ENCODE measurements around the gene ADAR. TPM values are rescaled to one million over a fixed set of nuclear protein-coding genes. Genes with fewer than 3 reads are reported as not detected.

Gene ADAR
- total RNA-seq, 1 experiment from 2014 or later = 221 TPM

GRCh38 chr1:154624746-154625643, 17.0 kb upstream of the ADAR start (continued):
- TF ChIP-seq, protein P1, sequence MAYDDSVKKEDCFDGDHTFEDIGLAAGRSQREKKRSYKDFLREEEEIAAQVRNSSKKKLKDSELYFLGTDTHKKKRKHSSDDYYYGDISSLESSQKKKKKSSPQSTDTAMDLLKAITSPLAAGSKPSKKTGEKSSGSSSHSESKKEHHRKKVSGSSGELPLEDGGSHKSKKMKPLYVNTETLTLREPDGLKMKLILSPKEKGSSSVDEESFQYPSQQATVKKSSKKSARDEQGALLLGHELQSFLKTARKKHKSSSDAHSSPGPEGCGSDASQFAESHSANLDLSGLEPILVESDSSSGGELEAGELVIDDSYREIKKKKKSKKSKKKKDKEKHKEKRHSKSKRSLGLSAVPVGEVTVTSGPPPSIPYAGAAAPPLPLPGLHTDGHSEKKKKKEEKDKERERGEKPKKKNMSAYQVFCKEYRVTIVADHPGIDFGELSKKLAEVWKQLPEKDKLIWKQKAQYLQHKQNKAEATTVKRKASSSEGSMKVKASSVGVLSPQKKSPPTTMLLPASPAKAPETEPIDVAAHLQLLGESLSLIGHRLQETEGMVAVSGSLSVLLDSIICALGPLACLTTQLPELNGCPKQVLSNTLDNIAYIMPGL (CRISPR knock-in tag; IDR thresholded peaks at IDR 0.05) = no peak
- TF ChIP-seq IRF1 (CRISPR knock-in tag; IDR thresholded peaks at IDR 0.05) = no peak
- TF ChIP-seq JAZF1 (CRISPR knock-in tag; IDR thresholded peaks at IDR 0.05) = no peak
- TF ChIP-seq PREB (CRISPR knock-in tag; IDR thresholded peaks at IDR 0.05; ENCODE audit: borderline replicate concordance) = no peak
- no peak for TF ChIP-seq ZNF281 (CRISPR knock-in tag; IDR thresholded peaks at IDR 0.05)
- TF ChIP-seq, protein P2, sequence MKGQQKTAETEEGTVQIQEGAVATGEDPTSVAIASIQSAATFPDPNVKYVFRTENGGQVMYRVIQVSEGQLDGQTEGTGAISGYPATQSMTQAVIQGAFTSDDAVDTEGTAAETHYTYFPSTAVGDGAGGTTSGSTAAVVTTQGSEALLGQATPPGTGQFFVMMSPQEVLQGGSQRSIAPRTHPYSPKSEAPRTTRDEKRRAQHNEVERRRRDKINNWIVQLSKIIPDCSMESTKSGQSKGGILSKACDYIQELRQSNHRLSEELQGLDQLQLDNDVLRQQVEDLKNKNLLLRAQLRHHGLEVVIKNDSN (CRISPR knock-in tag; IDR thresholded peaks at IDR 0.05) = no peak
- TF ChIP-seq ZNF396 (CRISPR knock-in tag; IDR thresholded peaks at IDR 0.05; ENCODE audit: borderline replicate concordance) = no peak
- TF ChIP-seq ESRRA (CRISPR knock-in tag; IDR thresholded peaks at IDR 0.05; ENCODE audit: borderline replicate concordance) = no peak

- Mint-ChIP-seq H3K9me3 (no peaks in the 10 kb centered on the region), H3K27ac (peak overlapping the region; percentile 61; the same call in 1 of the 2 replicates), H3K36me3 (peaks cover 7% of the 10 kb centered on the region; the same call in 1 of the 2 replicates), H3K4me1 (peaks cover 21% of the 10 kb centered on the region), H3K4me3 (no peak overlapping the region), H3K27me3 (ENCODE audit: low read depth) (no peaks in the 10 kb centered on the region)
- ChIA-PET POLR2A (no interaction called here), CTCF (interaction anchor here (1.2 kb wide), 1 partner anchor 118 kb away, joined by 3 read pairs; no protein-coding TSS in a partner anchor)
- no peak for DNase-seq (ENCODE audit: low spot score)
- no peak for ATAC-seq
- TF ChIP-seq FOXJ3 (CRISPR knock-in tag; IDR thresholded peaks at IDR 0.05; ENCODE audit: borderline replicate concordance) (no peak), TEAD4 (CRISPR knock-in tag; IDR thresholded peaks at IDR 0.05) (no peak), ZNF671 (CRISPR knock-in tag; IDR thresholded peaks at IDR 0.05) (no peak), TEAD1 (CRISPR knock-in tag; IDR thresholded peaks at IDR 0.05) (no peak), KAT7 (CRISPR knock-in tag; IDR thresholded peaks at IDR 0.05; ENCODE audit: borderline replicate concordance) (no peak), NR3C1 (CRISPR knock-in tag; conservative IDR thresholded peaks at IDR 0.05; ENCODE audit: low read depth) (no peak), FOXK1 (CRISPR knock-in tag; IDR thresholded peaks at IDR 0.05) (no peak), ZNF232 (CRISPR knock-in tag; IDR thresholded peaks at IDR 0.05) (no peak), ZNF138 (CRISPR knock-in tag; conservative IDR thresholded peaks at IDR 0.05) (no peak), E2F1 (CRISPR knock-in tag; IDR thresholded peaks at IDR 0.05) (no peak), OVOL2 (CRISPR knock-in tag; IDR thresholded peaks at IDR 0.05; ENCODE audit: borderline replicate concordance) (no peak), CBFB (CRISPR knock-in tag; IDR thresholded peaks at IDR 0.05; ENCODE audit: low read depth) (no peak)
- TF ChIP-seq, protein P3, sequence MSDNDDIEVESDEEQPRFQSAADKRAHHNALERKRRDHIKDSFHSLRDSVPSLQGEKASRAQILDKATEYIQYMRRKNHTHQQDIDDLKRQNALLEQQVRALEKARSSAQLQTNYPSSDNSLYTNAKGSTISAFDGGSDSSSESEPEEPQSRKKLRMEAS (CRISPR knock-in tag; IDR thresholded peaks at IDR 0.05) = no peak
- TF ChIP-seq, protein P4, sequence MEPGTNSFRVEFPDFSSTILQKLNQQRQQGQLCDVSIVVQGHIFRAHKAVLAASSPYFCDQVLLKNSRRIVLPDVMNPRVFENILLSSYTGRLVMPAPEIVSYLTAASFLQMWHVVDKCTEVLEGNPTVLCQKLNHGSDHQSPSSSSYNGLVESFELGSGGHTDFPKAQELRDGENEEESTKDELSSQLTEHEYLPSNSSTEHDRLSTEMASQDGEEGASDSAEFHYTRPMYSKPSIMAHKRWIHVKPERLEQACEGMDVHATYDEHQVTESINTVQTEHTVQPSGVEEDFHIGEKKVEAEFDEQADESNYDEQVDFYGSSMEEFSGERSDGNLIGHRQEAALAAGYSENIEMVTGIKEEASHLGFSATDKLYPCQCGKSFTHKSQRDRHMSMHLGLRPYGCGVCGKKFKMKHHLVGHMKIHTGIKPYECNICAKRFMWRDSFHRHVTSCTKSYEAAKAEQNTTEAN (CRISPR knock-in tag; IDR thresholded peaks at IDR 0.05) = no peak
- TF ChIP-seq, protein P5, sequence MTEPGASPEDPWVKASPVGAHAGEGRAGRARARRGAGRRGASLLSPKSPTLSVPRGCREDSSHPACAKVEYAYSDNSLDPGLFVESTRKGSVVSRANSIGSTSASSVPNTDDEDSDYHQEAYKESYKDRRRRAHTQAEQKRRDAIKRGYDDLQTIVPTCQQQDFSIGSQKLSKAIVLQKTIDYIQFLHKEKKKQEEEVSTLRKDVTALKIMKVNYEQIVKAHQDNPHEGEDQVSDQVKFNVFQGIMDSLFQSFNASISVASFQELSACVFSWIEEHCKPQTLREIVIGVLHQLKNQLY (CRISPR knock-in tag; IDR thresholded peaks at IDR 0.05) = no peak
Measured at GRCh38 chr1:154623358-154623757, 15.4 kb upstream of the ADAR start.

All from WTC11 (cell line).